ENCODE results near the gene PLA2G2C. TPM values are rescaled to one million over a fixed set of nuclear protein-coding genes. Genes with fewer than 3 reads are reported as not detected.

Gene PLA2G2C
- total RNA-seq, 1 donor from 2014 or later = not detected

- DNase-seq = peak; percentile 58
- H3K27ac Mint-ChIP-seq = no peak overlapping the region
- POLR2A ChIA-PET = interaction anchor here (0.7 kb wide), 2 partner anchors 10 to 96 kb away, joined by 6 to 8 read pairs; no protein-coding TSS in a partner anchor
- H3K27me3 Mint-ChIP-seq = peaks cover 23% of the 10 kb centered on the region
- H3K9me3 Mint-ChIP-seq = peaks cover 5% of the 10 kb centered on the region
- H3K4me1 Mint-ChIP-seq = peaks cover 14% of the 10 kb centered on the region
- TF ChIP-seq, protein P1, sequence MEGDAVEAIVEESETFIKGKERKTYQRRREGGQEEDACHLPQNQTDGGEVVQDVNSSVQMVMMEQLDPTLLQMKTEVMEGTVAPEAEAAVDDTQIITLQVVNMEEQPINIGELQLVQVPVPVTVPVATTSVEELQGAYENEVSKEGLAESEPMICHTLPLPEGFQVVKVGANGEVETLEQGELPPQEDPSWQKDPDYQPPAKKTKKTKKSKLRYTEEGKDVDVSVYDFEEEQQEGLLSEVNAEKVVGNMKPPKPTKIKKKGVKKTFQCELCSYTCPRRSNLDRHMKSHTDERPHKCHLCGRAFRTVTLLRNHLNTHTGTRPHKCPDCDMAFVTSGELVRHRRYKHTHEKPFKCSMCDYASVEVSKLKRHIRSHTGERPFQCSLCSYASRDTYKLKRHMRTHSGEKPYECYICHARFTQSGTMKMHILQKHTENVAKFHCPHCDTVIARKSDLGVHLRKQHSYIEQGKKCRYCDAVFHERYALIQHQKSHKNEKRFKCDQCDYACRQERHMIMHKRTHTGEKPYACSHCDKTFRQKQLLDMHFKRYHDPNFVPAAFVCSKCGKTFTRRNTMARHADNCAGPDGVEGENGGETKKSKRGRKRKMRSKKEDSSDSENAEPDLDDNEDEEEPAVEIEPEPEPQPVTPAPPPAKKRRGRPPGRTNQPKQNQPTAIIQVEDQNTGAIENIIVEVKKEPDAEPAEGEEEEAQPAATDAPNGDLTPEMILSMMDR (IDR thresholded peaks at IDR 0.05) = peak; percentile 61
- peak; percentile 91 for ATAC-seq (ENCODE audit: low read depth)
- no peaks in the 10 kb centered on the region for H3K36me3 Mint-ChIP-seq (ENCODE audit: low read depth)
- intact Hi-C loops (cut with micrococcal nuclease) = loop anchor here (1.0 to 10.0 kb wide), 4 partner anchors 217 to 982 kb away; no protein-coding TSS in a partner anchor
- peak overlapping the region; percentile 7 for H3K4me3 Mint-ChIP-seq
- CTCF ChIA-PET = interaction anchor here (0.6 to 6.6 kb wide), 11 partner anchors 50 to 1115 kb away, joined by 3 to 56 read pairs (median 3); no protein-coding TSS in a partner anchor
Measured at GRCh38 chr1:20212685-20213331, 26.5 kb upstream of the PLA2G2C start.

GRCh38 chr1:20212085-20212684 lies 25.9 kb upstream of the PLA2G2C start:
- DNase-seq (no peak), ATAC-seq (ENCODE audit: low read depth) (no peak)
- H3K27me3 Mint-ChIP-seq = peaks cover 23% of the 10 kb centered on the region
- H3K36me3 Mint-ChIP-seq (ENCODE audit: low read depth) = no peaks in the 10 kb centered on the region
- CTCF ChIA-PET = interaction anchor here (0.6 to 6.6 kb wide), 6 partner anchors 280 to 1114 kb away, joined by 3 to 56 read pairs (median 4); no protein-coding TSS in a partner anchor
- no peak overlapping the region for H3K27ac Mint-ChIP-seq
- TF ChIP-seq, protein P1 (IDR thresholded peaks at IDR 0.05) = no peak
- peaks cover 5% of the 10 kb centered on the region for H3K9me3 Mint-ChIP-seq
- H3K4me1 Mint-ChIP-seq = peaks cover 14% of the 10 kb centered on the region
- POLR2A ChIA-PET = interaction anchor here (0.7 kb wide), 2 partner anchors 9 to 95 kb away, joined by 6 to 8 read pairs; no protein-coding TSS in a partner anchor
- intact Hi-C loops (cut with micrococcal nuclease) = loop anchor here (1.0 to 10.0 kb wide), 3 partner anchors 218 to 983 kb away; no protein-coding TSS in a partner anchor
- H3K4me3 Mint-ChIP-seq = no peak overlapping the region

DNA sequence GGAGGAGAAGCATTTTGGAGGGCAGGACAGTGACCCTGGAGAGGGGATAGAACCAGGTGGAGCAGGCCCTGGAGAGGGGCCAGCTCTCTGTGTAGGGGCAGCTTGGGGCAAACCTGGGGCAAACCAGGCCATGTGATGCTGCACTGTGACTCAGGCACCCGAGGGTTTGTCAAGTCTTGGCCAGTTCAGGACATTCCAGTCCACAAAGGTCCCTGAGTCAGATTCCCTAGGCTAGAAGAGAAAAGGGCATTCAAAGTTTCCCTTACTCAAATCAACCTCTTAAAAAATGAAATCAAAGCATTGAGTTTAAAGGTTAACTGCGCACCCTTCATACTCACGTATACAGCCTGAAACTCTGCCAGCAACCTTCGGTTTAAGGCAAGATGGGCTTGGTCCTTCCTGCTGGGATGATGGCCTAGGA lies 25.2 kb upstream of the PLA2G2C start:
- ATAC-seq (ENCODE audit: low read depth) (no peak), DNase-seq (no peak)
- TF ChIP-seq, protein P1 (IDR thresholded peaks at IDR 0.05) = no peak
- POLR2A ChIA-PET = no interaction called here
- H3K4me1 Mint-ChIP-seq = peaks cover 14% of the 10 kb centered on the region
- no peak overlapping the region for H3K4me3 Mint-ChIP-seq
- no peaks in the 10 kb centered on the region for H3K36me3 Mint-ChIP-seq (ENCODE audit: low read depth)
- H3K9me3 Mint-ChIP-seq = peaks cover 3% of the 10 kb centered on the region
- peaks cover 25% of the 10 kb centered on the region for H3K27me3 Mint-ChIP-seq
- intact Hi-C loops (cut with micrococcal nuclease) = loop anchor here (10.0 kb wide), 1 partner anchor 983 kb away; no protein-coding TSS in a partner anchor
- no peak overlapping the region for H3K27ac Mint-ChIP-seq
- CTCF ChIA-PET = interaction anchor here (0.9 to 6.6 kb wide), 3 partner anchors 281 to 293 kb away, joined by 3 to 56 read pairs (median 3); no protein-coding TSS in a partner anchor

DNA sequence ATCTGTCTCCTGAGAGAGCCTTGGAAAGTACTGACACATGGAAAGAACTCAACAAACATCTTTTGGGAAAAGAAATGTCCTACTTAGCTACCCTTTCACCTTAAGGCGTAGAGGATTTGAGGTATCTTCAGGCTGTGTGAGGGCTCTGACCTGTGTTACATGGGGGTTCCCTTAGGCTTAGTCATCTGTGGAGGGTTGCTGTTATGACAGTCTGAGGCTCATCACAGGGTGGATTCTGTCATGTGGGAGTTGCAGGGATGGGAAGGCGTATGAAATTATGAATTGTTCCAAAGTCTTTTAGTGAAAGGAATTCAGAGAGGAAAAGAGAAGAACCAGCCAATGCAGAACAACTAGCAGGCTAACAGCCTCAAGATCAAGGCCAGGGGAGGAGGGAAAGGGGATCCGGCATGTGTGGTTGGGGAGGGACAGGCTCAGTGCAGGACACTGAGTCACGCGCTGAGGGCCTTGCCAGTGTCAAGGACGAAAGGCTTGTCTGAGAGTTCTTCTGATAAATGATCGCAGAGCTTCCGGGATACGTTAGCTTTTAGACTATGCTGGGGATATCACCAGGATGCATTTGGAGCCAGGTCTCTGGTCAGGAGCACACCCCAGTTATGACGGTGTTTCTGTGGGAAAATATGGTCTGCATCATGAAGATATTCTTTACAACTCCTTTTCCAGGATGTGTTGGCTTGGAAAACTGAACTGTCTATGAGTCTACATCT lies 24.6 kb upstream of the PLA2G2C start:
- Mint-ChIP-seq H3K27me3 (peaks cover 25% of the 10 kb centered on the region), H3K9me3 (no peaks in the 10 kb centered on the region), H3K27ac (no peak overlapping the region), H3K4me3 (no peak overlapping the region), H3K36me3 (ENCODE audit: low read depth) (no peaks in the 10 kb centered on the region), H3K4me1 (peaks cover 14% of the 10 kb centered on the region)
- TF ChIP-seq, protein P1 (IDR thresholded peaks at IDR 0.05) = no peak
- ChIA-PET POLR2A (no interaction called here), CTCF (interaction anchor here (0.9 to 1.4 kb wide), 3 partner anchors 282 to 293 kb away, joined by 3 read pairs; no protein-coding TSS in a partner anchor)
- intact Hi-C loops (cut with micrococcal nuclease) = loop anchor here (10.0 kb wide), 1 partner anchor 984 kb away; no protein-coding TSS in a partner anchor
- DNase-seq = no peak
- ATAC-seq (ENCODE audit: low read depth) = no peak

Measured in activated B cell treated with CpG ODN at 0.5 μM for 24 hours (primary cell).